Ovary (tissue), 9 donors: ENCODE results near the gene ANO6. TPM values are rescaled to one million over a fixed set of nuclear protein-coding genes. Genes with fewer than 3 reads are reported as not detected.

Experiments
- DNase-seq, 5 donors: peaks; one replicate each; pipeline ENCODE4 v3.0.0-alpha.2; 2019 to 2020
- H3K27ac ChIP-seq, 2 donors: fragments of 200-600 bp; one replicate each; pipeline versions ENCODE4 v1.5.1 to v1.8.0; 2019 to 2022
- H3K27me3 ChIP-seq: fragments of 200-600 bp; one replicate; pipeline ENCODE4 v1.8.0; 2022
- H3K36me3 ChIP-seq: fragments of 200-600 bp; sonication (generic); one replicate; pipeline ENCODE4 v1.5.1; 2019
- H3K4me1 ChIP-seq: one replicate; pipeline ENCODE4 v1.8.1; 2013; ENCODE audit warnings: mild to moderate bottlenecking, moderate library complexity; ENCODE audit not compliant: insufficient read depth
- H3K4me3 ChIP-seq: fragments of 200-600 bp; sonication (generic); one replicate; pipeline ENCODE4 v1.5.1; 2017
- H3K9me3 ChIP-seq, 2 donors: fragments of 200-600 bp in 1 of 2; sonication (generic) in 1 of 2; one replicate each; pipeline versions ENCODE4 v1.5.1 to v1.8.1; 2013 to 2019; ENCODE audit warnings: mild to moderate bottlenecking in 1 of 2, moderate library complexity in 1 of 2
- EP300 ChIP-seq: sonication (generic); formaldehyde crosslinking; IDR thresholded peaks from one replicate; pipeline ENCODE4 v1.6.1; 2017; ENCODE audit warnings: antibody characterized with exemption
- POLR2A ChIP-seq: fragments of 450-650 bp; IDR thresholded peaks from one replicate; pipeline ENCODE4 v1.6.1; 2017; ENCODE audit warnings: antibody characterized with exemption, mild to moderate bottlenecking, moderate library complexity
- WGBS, 3 donors: extraction: QIAGEN DNeasy Blood & Tissue Kit in 1 of 3; methylation state at CpG; one replicate each; pipeline versions ENCODE4 v1.1.5 to v1.1.7; 2013 to 2017; 5-methylcytosine and 5-hydroxymethylcytosine counted together
- intact Hi-C, 4 donors: fragments of 100-400 bp; cut with DNase I; formaldehyde crosslinking; loops; one replicate each; pipeline versions ENCODE4 v1.11.0 to v1.15.1; 2022 to 2023
- polyA plus RNA-seq, 2 donors: library from polyadenylated mRNA; stranded (reverse); fragments of 200-250 nt in 1 of 2; fragments of 350-450 nt in 1 of 2; fragmentation: Illumina TruSeq in 1 of 2; extraction: RNeasy Lipid Tissue Mini Kit (QIAGEN cat#74804) in 1 of 2; gene quantifications; one replicate each; pipeline ENCODE4 v1.2.3, GENCODE V29; 2013 to 2014
- total RNA-seq, 7 donors: library from RNA; depleted of rRNA in 2 of 7; stranded (reverse); fragments of >200 nt in 2 of 7; fragmentation: NEBNext Ultra II Directional in 3 of 7; extraction: Animal tissue kit (Norgen Biotek cat#: 25700) in 3 of 7; gene quantifications; one replicate each; pipeline versions ENCODE4 v1.1.0 to v1.2.4, GENCODE V29; 2016 to 2023
- TF ChIP-seq, protein P1 (sequence below), 3 donors: fragments of 450-650 bp in 2 of 3; fragments of 200-600 bp in 1 of 3; IDR thresholded peaks; one replicate each; pipeline versions ENCODE4 v1.5.1 to v1.8.0; 2016 to 2022; ENCODE audit warnings: antibody characterized with exemption in 3 of 3, mild to moderate bottlenecking in 1 of 3
- donor health status: DM: no; HTN: no; CAD: no; lungs with moderate emphysema.
- donor health status: DM: no; HTN: no; CAD: no.
- donor health status: Bipolar disorder and iron deficiency.
- donor health status: DM: yes; HTN: yes; CAD: no.
- donor health status: DM: no; HTN: no; CAD: no.
- donor health status: DM: yes; HTN: yes; CAD: no.

Gene ANO6
- total and polyA plus RNA-seq, 9 donors: 38.8 to 88.5 (median 63.2) TPM

DNA sequence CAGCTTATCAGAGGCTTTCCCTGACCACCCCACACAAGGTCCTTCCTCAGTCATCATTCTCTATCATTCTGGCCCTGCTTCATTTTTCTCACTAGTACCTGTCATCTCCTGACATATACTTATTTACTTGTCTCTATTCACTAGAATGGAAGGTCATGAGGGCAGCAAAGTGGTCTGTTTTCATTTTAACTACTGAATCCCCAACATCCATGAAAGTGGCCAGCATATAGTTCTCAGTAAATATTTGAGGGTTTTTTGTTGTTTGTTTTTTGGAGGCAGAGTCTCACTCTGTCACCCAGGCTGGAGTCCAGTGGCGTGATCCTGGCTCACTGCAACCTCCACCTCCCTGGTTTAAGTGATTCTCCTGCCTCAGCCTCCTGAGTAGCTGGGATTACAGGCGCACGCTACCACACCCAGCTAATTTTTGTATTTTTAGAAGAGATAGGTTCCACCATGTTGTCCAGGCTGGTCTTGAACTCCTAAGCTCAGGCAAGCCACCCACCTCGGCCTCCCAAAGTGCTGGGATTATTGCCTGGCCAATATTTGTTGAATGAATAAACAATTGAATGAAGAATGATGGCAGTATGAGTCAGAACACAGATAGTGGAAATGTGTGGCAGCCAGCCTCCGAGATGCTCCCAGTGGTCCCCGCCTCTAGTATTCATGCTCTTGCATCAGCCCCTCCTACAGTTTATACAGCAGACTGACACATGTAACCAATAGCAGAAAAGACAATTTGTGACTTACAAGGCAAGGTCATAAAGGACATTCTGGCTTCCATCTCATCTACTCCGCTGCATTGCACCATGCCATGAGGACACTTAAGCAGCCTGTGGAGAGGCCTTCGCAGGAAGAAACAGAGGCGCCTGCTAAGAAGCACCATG lies 7.0 kb upstream of the ANO6 start:
- Histone ChIP-seq H3K36me3 (no peaks in the 10 kb centered on the region), H3K9me3 (no peaks in the 10 kb centered on the region), H3K27me3 (no peaks in the 10 kb centered on the region), H3K27ac (no peak overlapping the region), H3K4me1 (no peaks in the 10 kb centered on the region), H3K4me3 (no peak overlapping the region)
- DNase-seq: no peak
- no peak for TF ChIP-seq POLR2A
- TF ChIP-seq EP300: no peak
- TF ChIP-seq, protein P1, sequence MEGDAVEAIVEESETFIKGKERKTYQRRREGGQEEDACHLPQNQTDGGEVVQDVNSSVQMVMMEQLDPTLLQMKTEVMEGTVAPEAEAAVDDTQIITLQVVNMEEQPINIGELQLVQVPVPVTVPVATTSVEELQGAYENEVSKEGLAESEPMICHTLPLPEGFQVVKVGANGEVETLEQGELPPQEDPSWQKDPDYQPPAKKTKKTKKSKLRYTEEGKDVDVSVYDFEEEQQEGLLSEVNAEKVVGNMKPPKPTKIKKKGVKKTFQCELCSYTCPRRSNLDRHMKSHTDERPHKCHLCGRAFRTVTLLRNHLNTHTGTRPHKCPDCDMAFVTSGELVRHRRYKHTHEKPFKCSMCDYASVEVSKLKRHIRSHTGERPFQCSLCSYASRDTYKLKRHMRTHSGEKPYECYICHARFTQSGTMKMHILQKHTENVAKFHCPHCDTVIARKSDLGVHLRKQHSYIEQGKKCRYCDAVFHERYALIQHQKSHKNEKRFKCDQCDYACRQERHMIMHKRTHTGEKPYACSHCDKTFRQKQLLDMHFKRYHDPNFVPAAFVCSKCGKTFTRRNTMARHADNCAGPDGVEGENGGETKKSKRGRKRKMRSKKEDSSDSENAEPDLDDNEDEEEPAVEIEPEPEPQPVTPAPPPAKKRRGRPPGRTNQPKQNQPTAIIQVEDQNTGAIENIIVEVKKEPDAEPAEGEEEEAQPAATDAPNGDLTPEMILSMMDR (IDR thresholded peaks at IDR 0.05): no peak
- 85 to 87% (median 86%) methylated on average over 9 of the region's 9 CpGs for WGBS, 3 donors
- intact Hi-C loops: no loop called here

DNA sequence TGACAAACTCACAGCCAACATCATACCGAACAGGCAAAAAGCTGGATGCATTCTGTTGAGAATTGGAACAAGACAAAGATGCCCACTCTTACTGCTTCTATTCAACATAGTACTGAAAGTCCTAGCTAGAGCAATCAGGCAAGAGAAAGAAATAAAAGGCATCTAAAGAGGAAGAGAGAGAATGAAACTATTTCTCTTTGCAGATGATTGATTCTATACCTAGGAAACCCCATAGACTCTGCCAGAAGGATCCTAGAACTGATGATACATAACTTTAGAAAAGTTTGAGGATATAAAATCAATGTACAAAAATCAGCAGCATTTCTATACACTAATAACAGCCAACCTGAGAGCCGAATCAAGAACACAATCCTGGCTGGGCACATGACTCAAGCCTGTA lies 6.1 kb upstream of the ANO6 start:
- intact Hi-C loops: loop anchor here in 3 of 4 donors (10.0 kb wide), 1 partner anchor 175 kb away; no protein-coding TSS in a partner anchor
- DNase-seq: no peak
- 93 to 100% (median 98%) methylated on average over 2 of the region's 2 CpGs for WGBS, 3 donors
- H3K4me3 ChIP-seq: no peak overlapping the region
- H3K36me3 ChIP-seq: no peaks in the 10 kb centered on the region
- H3K27ac ChIP-seq: no peak overlapping the region
- no peaks in the 10 kb centered on the region for H3K9me3 ChIP-seq
- TF ChIP-seq EP300 (no peak), POLR2A (no peak)
- TF ChIP-seq, protein P1 (IDR thresholded peaks at IDR 0.05): no peak
- no peaks in the 10 kb centered on the region for H3K4me1 ChIP-seq
- no peaks in the 10 kb centered on the region for H3K27me3 ChIP-seq

DNA sequence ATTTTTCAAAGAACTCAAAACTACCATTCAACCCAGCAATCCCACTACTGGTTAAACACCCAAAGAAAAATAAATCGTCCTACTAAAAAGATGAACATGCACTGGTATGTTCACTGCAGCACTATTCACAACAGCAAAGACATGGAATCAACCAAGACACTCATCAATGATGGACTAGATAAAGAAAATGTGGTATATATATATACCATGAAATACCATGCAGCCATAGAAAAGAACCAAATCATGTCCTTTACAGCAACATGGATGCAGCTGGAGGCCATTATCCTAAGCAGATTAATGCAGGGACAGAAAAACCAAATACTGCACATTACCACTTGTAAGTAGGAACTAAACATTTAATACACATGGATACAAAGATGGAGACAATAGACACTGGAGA lies 3.8 kb upstream of the ANO6 start:
- no peaks in the 10 kb centered on the region for H3K4me1 ChIP-seq
- intact Hi-C loops: loop anchor here in 3 of 4 donors (10.0 kb wide), 1 partner anchor 173 kb away; no protein-coding TSS in a partner anchor
- 91 to 100% (median 92%) methylated on average over 1 of the region's 1 CpG for WGBS, 3 donors
- H3K9me3 ChIP-seq: no peaks in the 10 kb centered on the region
- no peaks in the 10 kb centered on the region for H3K27me3 ChIP-seq
- no peak for DNase-seq
- no peak overlapping the region for H3K27ac ChIP-seq
- H3K36me3 ChIP-seq: no peaks in the 10 kb centered on the region
- no peak overlapping the region for H3K4me3 ChIP-seq
- TF ChIP-seq, protein P1 (IDR thresholded peaks at IDR 0.05): no peak
- TF ChIP-seq EP300 (no peak), POLR2A (no peak)

DNA sequence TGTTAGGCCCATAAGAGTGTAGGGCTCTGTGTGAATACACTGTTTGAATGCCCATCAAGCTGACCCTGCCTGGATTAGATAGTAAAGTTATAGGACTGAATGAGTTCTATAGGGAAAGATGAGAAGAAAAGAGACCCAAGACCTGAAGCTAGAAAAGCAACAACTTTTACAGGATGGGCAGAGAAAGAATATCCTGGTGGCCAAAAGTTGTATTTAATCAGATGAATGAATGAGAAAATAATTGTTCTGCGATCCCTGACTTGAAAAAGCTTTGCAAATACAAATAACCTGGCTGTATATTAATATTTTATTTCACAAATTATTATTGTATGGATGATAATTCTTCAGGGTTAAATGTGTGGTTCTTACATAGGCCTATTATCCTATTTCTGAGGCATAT lies 2.8 kb upstream of the ANO6 start:
- intact Hi-C loops: loop anchor here in 3 of 4 donors (10.0 kb wide), 1 partner anchor 172 kb away; no protein-coding TSS in a partner anchor
- TF ChIP-seq POLR2A (no peak), EP300 (no peak)
- TF ChIP-seq, protein P1 (IDR thresholded peaks at IDR 0.05): no peak
- H3K36me3 ChIP-seq: no peaks in the 10 kb centered on the region
- WGBS, 3 donors: 98 to 100% (median 98%) methylated on average over 1 of the region's 1 CpG
- no peaks in the 10 kb centered on the region for H3K9me3 ChIP-seq
- H3K27me3 ChIP-seq: no peaks in the 10 kb centered on the region
- no peak overlapping the region for H3K4me3 ChIP-seq
- no peaks in the 10 kb centered on the region for H3K4me1 ChIP-seq
- DNase-seq: no peak
- H3K27ac ChIP-seq: no peak overlapping the region
